Ishikawa (cell line): ENCODE measurements around the gene HK1.

Source experiments
- CEBPB ChIP-seq: IDR thresholded peaks from 2 replicates; pipeline ENCODE4 v1.6.1; 2012
- CREB1 ChIP-seq: IDR thresholded peaks from 2 replicates; pipeline ENCODE4 v1.6.1; 2012; ENCODE audit warnings: low read depth
- EGR1 ChIP-seq: IDR thresholded peaks from 2 replicates; pipeline ENCODE4 v1.6.1; 2012
- EP300 ChIP-seq: IDR thresholded peaks from 2 replicates; pipeline ENCODE4 v1.6.1; 2012; ENCODE audit warnings: borderline replicate concordance
- FOXM1 ChIP-seq: IDR thresholded peaks from 2 replicates; pipeline ENCODE4 v1.6.1; 2012; ENCODE audit warnings: low read depth, borderline replicate concordance
- NFIC ChIP-seq: IDR thresholded peaks from 2 replicates; pipeline ENCODE4 v1.6.1; 2012
- RAD21 ChIP-seq: IDR thresholded peaks from 2 replicates; pipeline ENCODE4 v1.6.1; 2012; ENCODE audit warnings: low read depth
- REST ChIP-seq: IDR thresholded peaks from 2 replicates; pipeline ENCODE4 v1.6.1; 2012; ENCODE audit warnings: low read depth, mild to moderate bottlenecking
- TAF1 ChIP-seq: IDR thresholded peaks from 2 replicates; pipeline ENCODE4 v1.6.1; 2012; ENCODE audit warnings: low read depth, mild to moderate bottlenecking
- TCF12 ChIP-seq: IDR thresholded peaks from 2 replicates; pipeline ENCODE4 v1.6.1; 2012; ENCODE audit warnings: low read depth
- TEAD4 ChIP-seq: IDR thresholded peaks from 2 replicates; pipeline ENCODE4 v1.6.1; 2012
- USF1 ChIP-seq: IDR thresholded peaks from 2 replicates; pipeline ENCODE4 v1.6.1; 2012
- YY1 ChIP-seq: IDR thresholded peaks from 2 replicates; pipeline ENCODE4 v1.6.1; 2012; ENCODE audit warnings: low read depth
- ZBTB7A ChIP-seq: IDR thresholded peaks from 2 replicates; pipeline ENCODE4 v1.6.1; 2012; ENCODE audit warnings: low read depth
- TF ChIP-seq, protein P1 (sequence below): IDR thresholded peaks from 2 replicates; pipeline ENCODE4 v1.6.1; 2012

The HK1 gene

DNA sequence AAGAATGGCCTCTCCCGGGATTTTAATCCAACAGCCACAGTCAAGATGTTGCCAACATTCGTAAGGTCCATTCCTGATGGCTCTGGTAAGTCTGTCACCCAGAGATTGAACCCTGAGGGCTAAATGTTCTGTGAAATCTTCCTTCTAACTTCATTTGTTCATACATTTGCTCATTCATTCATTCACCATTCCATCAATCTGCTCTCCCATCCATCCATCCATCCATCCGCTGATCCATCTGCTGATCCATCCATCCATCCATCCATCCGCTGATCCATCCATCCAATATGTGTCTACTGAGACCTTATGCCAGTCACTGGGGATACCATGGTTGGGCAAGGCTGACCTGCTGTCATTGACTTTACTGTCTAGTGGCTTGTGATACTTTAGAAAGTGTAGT is 65.6 kb downstream of the HK1 start:
- TF ChIP-seq REST: no peak
- TF ChIP-seq RAD21: no peak
- TF ChIP-seq, protein P1, sequence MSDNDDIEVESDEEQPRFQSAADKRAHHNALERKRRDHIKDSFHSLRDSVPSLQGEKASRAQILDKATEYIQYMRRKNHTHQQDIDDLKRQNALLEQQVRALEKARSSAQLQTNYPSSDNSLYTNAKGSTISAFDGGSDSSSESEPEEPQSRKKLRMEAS: no peak

- no peak for TF ChIP-seq RAD21
- TF ChIP-seq CEBPB: no peak
- no peak for TF ChIP-seq TAF1
- TF ChIP-seq EGR1: no peak
- TF ChIP-seq TEAD4: no peak
- TF ChIP-seq REST: no peak
- no peak for TF ChIP-seq EP300
- TF ChIP-seq TCF12: no peak
- no peak for TF ChIP-seq NFIC
- TF ChIP-seq USF1: no peak
- no peak for TF ChIP-seq ZBTB7A
- TF ChIP-seq YY1: no peak
- no peak for TF ChIP-seq FOXM1
Observed at GRCh38 chr10:69344591-69345252, 66.4 kb downstream of the HK1 start.

DNA sequence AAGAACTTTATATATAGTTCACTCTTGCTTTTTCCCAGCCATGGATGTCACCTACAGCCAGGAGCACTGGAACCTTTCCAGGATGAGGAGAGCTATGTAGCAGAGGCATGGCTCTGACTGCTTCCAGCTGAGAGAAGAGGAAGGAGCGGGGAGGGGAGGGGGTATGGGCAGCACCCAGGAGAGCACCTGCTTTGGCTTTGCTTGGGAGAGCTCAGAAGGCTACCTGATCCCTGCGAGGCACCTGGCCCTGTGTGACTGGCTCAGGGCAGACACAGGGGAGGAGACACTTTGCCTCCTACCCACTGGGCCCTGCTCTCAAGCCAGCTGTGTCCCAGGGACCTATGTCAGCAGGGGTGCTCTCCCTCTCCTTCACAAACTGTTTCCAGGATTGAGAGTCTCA is 67.1 kb downstream of the HK1 start:
- TF ChIP-seq TCF12 (peak; percentile 56), FOXM1 (no peak), CREB1 (no peak), EP300 (peak; percentile 2; the same call in 1 of the 2 replicates), REST (peak; percentile 75), TAF1 (0 out of 2 replicates have a peak, but pooled peaks have one; percentile 27), TEAD4 (peak; percentile 40; the same call in 1 of the 2 replicates), NFIC (peak; percentile 57; the same call in 1 of the 2 replicates), CEBPB (no peak), USF1 (no peak), RAD21 (no peak; the same call in 1 of the 2 replicates)
- TF ChIP-seq, protein P1: peak; percentile 70

DNA sequence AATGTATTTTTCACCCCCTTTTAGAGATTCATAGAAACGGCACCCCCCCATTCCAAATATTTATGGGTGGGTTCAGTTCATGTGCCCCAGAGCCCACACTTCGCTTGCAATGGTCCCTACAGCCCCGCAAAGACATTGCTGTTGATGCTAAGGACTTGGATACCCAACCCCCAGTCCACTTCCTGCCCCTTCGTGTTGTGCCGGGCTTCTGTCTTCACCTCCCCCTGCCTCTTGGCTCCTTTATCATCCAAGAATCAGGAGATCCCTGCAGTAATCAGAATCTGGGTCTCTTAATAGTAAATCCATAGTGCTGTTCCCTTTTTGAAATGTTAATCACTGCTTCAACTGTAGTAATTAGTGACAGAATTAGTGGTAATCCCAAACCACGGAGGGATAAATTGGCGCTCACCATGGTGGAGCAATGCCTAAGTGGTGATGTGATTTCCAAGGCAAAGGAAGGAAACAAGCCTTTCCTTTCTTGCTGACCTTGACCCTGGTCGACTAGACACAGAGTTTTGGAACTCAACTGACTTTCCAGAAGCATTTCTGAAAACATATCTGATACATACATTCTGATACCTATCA is 67.7 kb downstream of the HK1 start:
- TF ChIP-seq CEBPB (no peak), CREB1 (no peak), FOXM1 (no peak), NFIC (no peak), ZBTB7A (no peak), REST (no peak), TAF1 (0 out of 2 replicates have a peak, but pooled peaks have one; percentile 5), TEAD4 (no peak)
